ENCODE data around the gene MAB21L3. TPM values are rescaled to one million over a fixed set of nuclear protein-coding genes. Genes with fewer than 3 reads are reported as not detected.
A peak's percentile ranks its signal among the peaks of the same experiment; 100 is the strongest.

The MAB21L3 gene
- total and polyA plus RNA-seq, 2 experiments from 2014 or later: not detected

- peak; percentile 97 for ATAC-seq
- Mint-ChIP-seq H3K4me1 (peaks cover 3% of the 10 kb centered on the region; the same call in 2 of the 3 replicates), H3K27me3 (ENCODE audit: insufficient read depth, low read depth, poor library complexity) (peaks cover 7% of the 10 kb centered on the region), H3K9me3 (peaks cover 4% of the 10 kb centered on the region; the same call in 2 of the 3 replicates), H3K4me3 (peak overlapping the region; percentile 62; the same call in 2 of the 3 replicates), H3K36me3 (ENCODE audit: low read depth) (peaks cover 3% of the 10 kb centered on the region; the same call in 2 of the 3 replicates), H3K27ac (no peak overlapping the region)
- Histone ChIP-seq H3K9me2 (ENCODE audit: insufficient read depth) (no peaks in the 10 kb centered on the region; the same call in 1 of the 2 replicates), H3K79me2 (replicated peaks; ENCODE audit: insufficient read depth) (no peaks in the 10 kb centered on the region), H3K4me1 (ENCODE audit: insufficient read depth) (no peaks in the 10 kb centered on the region), H3K27ac (ENCODE audit: low read depth) (no peak overlapping the region), H3K27me3 (ENCODE audit: insufficient read depth) (peaks cover 5% of the 10 kb centered on the region; the same call in 1 of the 2 replicates), H3K4me3 (peak overlapping the region; percentile 59), H4K20me1 (replicated peaks; ENCODE audit: insufficient read depth) (no peaks in the 10 kb centered on the region), H3K36me3 (ENCODE audit: insufficient read depth) (no peaks in the 10 kb centered on the region), H3F3A (replicated peaks; ENCODE audit: low read depth) (no peaks in the 10 kb centered on the region), H3K4me2 (peak overlapping the region; percentile 88), H2AFZ (peak overlapping the region; percentile 100)
- TF ChIP-seq JUNB (IDR thresholded peaks at IDR 0.05; ENCODE audit: unreplicated experiment): no peak
- no peak for TF ChIP-seq ZNF462 (CRISPR knock-in tag; IDR thresholded peaks at IDR 0.05)
- no peak for TF ChIP-seq ZNF114 (CRISPR knock-in tag; IDR thresholded peaks at IDR 0.05)
- TF ChIP-seq, protein P1, sequence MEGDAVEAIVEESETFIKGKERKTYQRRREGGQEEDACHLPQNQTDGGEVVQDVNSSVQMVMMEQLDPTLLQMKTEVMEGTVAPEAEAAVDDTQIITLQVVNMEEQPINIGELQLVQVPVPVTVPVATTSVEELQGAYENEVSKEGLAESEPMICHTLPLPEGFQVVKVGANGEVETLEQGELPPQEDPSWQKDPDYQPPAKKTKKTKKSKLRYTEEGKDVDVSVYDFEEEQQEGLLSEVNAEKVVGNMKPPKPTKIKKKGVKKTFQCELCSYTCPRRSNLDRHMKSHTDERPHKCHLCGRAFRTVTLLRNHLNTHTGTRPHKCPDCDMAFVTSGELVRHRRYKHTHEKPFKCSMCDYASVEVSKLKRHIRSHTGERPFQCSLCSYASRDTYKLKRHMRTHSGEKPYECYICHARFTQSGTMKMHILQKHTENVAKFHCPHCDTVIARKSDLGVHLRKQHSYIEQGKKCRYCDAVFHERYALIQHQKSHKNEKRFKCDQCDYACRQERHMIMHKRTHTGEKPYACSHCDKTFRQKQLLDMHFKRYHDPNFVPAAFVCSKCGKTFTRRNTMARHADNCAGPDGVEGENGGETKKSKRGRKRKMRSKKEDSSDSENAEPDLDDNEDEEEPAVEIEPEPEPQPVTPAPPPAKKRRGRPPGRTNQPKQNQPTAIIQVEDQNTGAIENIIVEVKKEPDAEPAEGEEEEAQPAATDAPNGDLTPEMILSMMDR (conservative IDR thresholded peaks at IDR 0.05; ENCODE audit: low read depth in 2 of 2): peak; percentile 62 to 80
- no peak for TF ChIP-seq ZNF331 (CRISPR knock-in tag; IDR thresholded peaks at IDR 0.05; ENCODE audit: low read depth)
- no peak for TF ChIP-seq EZH2 (IDR thresholded peaks at IDR 0.05; ENCODE audit: low read depth, unreplicated experiment)
- no peak for TF ChIP-seq EZH2phosphoT487 (IDR thresholded peaks at IDR 0.05; ENCODE audit: unreplicated experiment)
- peak; percentile 87 for DNase-seq (ENCODE audit: low spot score)
Measured at GRCh38 chr1:116151739-116152576, 40.8 kb downstream of the MAB21L3 start.

All from GM23338 (cell line).